ENCODE data around the gene TGFBR3.
A peak's percentile ranks its signal among the peaks of the same experiment; 100 is the strongest.

Gene TGFBR3

GRCh38 chr1:91750398-91750996 is 135.5 kb downstream of the TGFBR3 start:
- DNase-seq, result no peak

GRCh38 chr1:91749788-91750231 is 136.1 kb downstream of the TGFBR3 start:
- DNase-seq, result no peak

- DNase-seq, result no peak
Observed at GRCh38 chr1:91747666-91748065, 138.3 kb downstream of the TGFBR3 start.

- DNase-seq, result no peak
Observed at GRCh38 chr1:91746728-91747338, 139.1 kb downstream of the TGFBR3 start.

GRCh38 chr1:91745640-91746373 is 140.1 kb downstream of the TGFBR3 start:
- DNase-seq, result no peak

- peak; percentile 27 for DNase-seq
Observed at GRCh38 chr1:91744953-91745639, 140.9 kb downstream of the TGFBR3 start.

GRCh38 chr1:91742848-91743292 is 143.1 kb downstream of the TGFBR3 start:
- no peak for DNase-seq

- no peak for DNase-seq
Observed at GRCh38 chr1:91741906-91742305, 144.0 kb downstream of the TGFBR3 start.

- no peak for DNase-seq
Observed at GRCh38 chr1:91741301-91741700, 144.7 kb downstream of the TGFBR3 start.

GRCh38 chr1:91737650-91738049 is 148.3 kb downstream of the TGFBR3 start:
- DNase-seq, result no peak

- DNase-seq, result no peak
Observed at GRCh38 chr1:91736715-91737615, 149.0 kb downstream of the TGFBR3 start.

GRCh38 chr1:91736146-91736714 is 149.7 kb downstream of the TGFBR3 start:
- no peak for DNase-seq

- no peak for DNase-seq
Observed at GRCh38 chr1:91735266-91735845, 150.6 kb downstream of the TGFBR3 start.

- DNase-seq, result no peak
Observed at GRCh38 chr1:91734761-91735160, 151.2 kb downstream of the TGFBR3 start.

GRCh38 chr1:91733108-91733710 is 152.7 kb downstream of the TGFBR3 start:
- no peak for DNase-seq

GRCh38 chr1:91732291-91733107 is 153.5 kb downstream of the TGFBR3 start:
- DNase-seq, result peak; percentile 20

- no peak for DNase-seq
Observed at GRCh38 chr1:91731815-91732214, 154.1 kb downstream of the TGFBR3 start.

- no peak for DNase-seq
Observed at GRCh38 chr1:91730801-91731732, 154.9 kb downstream of the TGFBR3 start.

Measured in NCI-H2107 (cell line).